Measurements from ENCODE around the gene CYTL1.
"Not testable (repeated sequence)": the region's sequence is repeated elsewhere in the genome, so short reads cannot be mapped to it uniquely, and the experiment has no call there.

Gene CYTL1

GRCh38 chr4:5009796-5010195 is 9.5 kb downstream of the CYTL1 start:
- no peak for TF ChIP-seq CTCF (IDR thresholded peaks at IDR 0.05; ENCODE audit: low read depth, low read length, missing control alignments)
- DNase-seq (ENCODE audit: low read depth): no peak
- in situ Hi-C loops (cut with HindIII; ENCODE audit: low sequenced_read_pairs): loop anchor here (25.0 kb wide), 1 partner anchor 803 kb away; no protein-coding TSS in a partner anchor
- no peak overlapping the region for H3K4me3 ChIP-seq (ENCODE audit: low read depth, low read length)

GRCh38 chr4:5006932-5007331 is 12.3 kb downstream of the CYTL1 start:
- not testable (repeated sequence) for DNase-seq (ENCODE audit: low read depth); H3K4me3 ChIP-seq (ENCODE audit: low read depth, low read length)
- in situ Hi-C loops (cut with HindIII; ENCODE audit: low sequenced_read_pairs): loop anchor here (25.0 kb wide), 1 partner anchor 805 kb away; no protein-coding TSS in a partner anchor

- no peak for TF ChIP-seq CTCF (IDR thresholded peaks at IDR 0.05; ENCODE audit: low read depth, low read length, missing control alignments)
- DNase-seq (ENCODE audit: low read depth): no peak
- in situ Hi-C loops (cut with HindIII; ENCODE audit: low sequenced_read_pairs): loop anchor here (25.0 kb wide), 1 partner anchor 808 kb away; no protein-coding TSS in a partner anchor
- H3K4me3 ChIP-seq (ENCODE audit: low read depth, low read length): no peak overlapping the region
These were observed 14.8 kb downstream of the CYTL1 start for GRCh38 chr4:5004496-5004895.

GRCh38 chr4:5003918-5004317 is 15.3 kb downstream of the CYTL1 start:
- DNase-seq (ENCODE audit: low read depth): no peak
- in situ Hi-C loops (cut with HindIII; ENCODE audit: low sequenced_read_pairs): loop anchor here (25.0 kb wide), 1 partner anchor 808 kb away; no protein-coding TSS in a partner anchor
- TF ChIP-seq CTCF (IDR thresholded peaks at IDR 0.05; ENCODE audit: low read depth, low read length, missing control alignments): no peak
- H3K4me3 ChIP-seq (ENCODE audit: low read depth, low read length): no peak overlapping the region

GRCh38 chr4:5003372-5003857 is 15.8 kb downstream of the CYTL1 start:
- no peak overlapping the region for H3K4me3 ChIP-seq (ENCODE audit: low read depth, low read length)
- TF ChIP-seq CTCF (IDR thresholded peaks at IDR 0.05; ENCODE audit: low read depth, low read length, missing control alignments): no peak
- no peak for DNase-seq (ENCODE audit: low read depth)
- in situ Hi-C loops (cut with HindIII; ENCODE audit: low sequenced_read_pairs): loop anchor here (25.0 kb wide), 1 partner anchor 809 kb away; no protein-coding TSS in a partner anchor

- not testable (repeated sequence) for DNase-seq (ENCODE audit: low read depth); H3K4me3 ChIP-seq (ENCODE audit: low read depth, low read length)
- in situ Hi-C loops (cut with HindIII; ENCODE audit: low sequenced_read_pairs): loop anchor here (25.0 kb wide), 1 partner anchor 811 kb away; no protein-coding TSS in a partner anchor
These were observed 17.6 kb downstream of the CYTL1 start for GRCh38 chr4:5001641-5002040.

- DNase-seq (ENCODE audit: low read depth); in situ Hi-C loops (cut with HindIII; ENCODE audit: low sequenced_read_pairs); H3K4me3 ChIP-seq (ENCODE audit: low read depth, low read length): not testable (repeated sequence)
These were observed 22.3 kb downstream of the CYTL1 start for GRCh38 chr4:4996935-4997334.

GRCh38 chr4:4995908-4996265 is 23.4 kb downstream of the CYTL1 start:
- TF ChIP-seq CTCF (IDR thresholded peaks at IDR 0.05; ENCODE audit: low read depth, low read length, missing control alignments): no peak
- in situ Hi-C loops (cut with HindIII; ENCODE audit: low sequenced_read_pairs): no loop called here
- H3K4me3 ChIP-seq (ENCODE audit: low read depth, low read length): no peak overlapping the region
- DNase-seq (ENCODE audit: low read depth): no peak
